HG03378 (cell line): Measurements from ENCODE around the gene MBOAT1.
A peak's percentile ranks its signal among the peaks of the same experiment; 100 is the strongest.

Experiments
- ATAC-seq: cut with Tn5 transposase; IDR thresholded peaks from one replicate; pipeline ENCODE4 v1.9.1; 2021; ENCODE audit warnings: mild to moderate bottlenecking, moderate library complexity; ENCODE audit not compliant: unreplicated experiment

Gene MBOAT1

GRCh38 chr6:20112241-20112640, 100.0 kb downstream of the MBOAT1 start:
- ATAC-seq: no peak

GRCh38 chr6:20110478-20110877, 101.8 kb downstream of the MBOAT1 start:
- no peak for ATAC-seq

GRCh38 chr6:20109526-20109925, 102.7 kb downstream of the MBOAT1 start:
- ATAC-seq: no peak

GRCh38 chr6:20105838-20106237, 106.4 kb downstream of the MBOAT1 start:
- ATAC-seq: no peak

- no peak for ATAC-seq
These were observed 107.6 kb downstream of the MBOAT1 start for GRCh38 chr6:20104696-20105095.

GRCh38 chr6:20102397-20103073, 109.7 kb downstream of the MBOAT1 start:
- no peak for ATAC-seq

- ATAC-seq: no peak
These were observed 113.1 kb downstream of the MBOAT1 start for GRCh38 chr6:20099156-20099555.

GRCh38 chr6:20098267-20098876, 113.9 kb downstream of the MBOAT1 start:
- no peak for ATAC-seq

- no peak for ATAC-seq
These were observed 115.7 kb downstream of the MBOAT1 start for GRCh38 chr6:20096536-20096935.

- no peak for ATAC-seq
These were observed 116.8 kb downstream of the MBOAT1 start for GRCh38 chr6:20095436-20095835.

GRCh38 chr6:20092071-20092566, 120.2 kb downstream of the MBOAT1 start:
- ATAC-seq: peak; percentile 75

GRCh38 chr6:20086992-20087391, 125.3 kb downstream of the MBOAT1 start:
- ATAC-seq: no peak

GRCh38 chr6:20085817-20086216, 126.5 kb downstream of the MBOAT1 start:
- ATAC-seq: no peak

- ATAC-seq: no peak
These were observed 127.9 kb downstream of the MBOAT1 start for GRCh38 chr6:20084411-20084810.

- no peak for ATAC-seq
These were observed 140.3 kb downstream of the MBOAT1 start for GRCh38 chr6:20071998-20072397.

GRCh38 chr6:20070047-20070446, 142.2 kb downstream of the MBOAT1 start:
- no peak for ATAC-seq

- no peak for ATAC-seq
These were observed 143.2 kb downstream of the MBOAT1 start for GRCh38 chr6:20069021-20069522.

- no peak for ATAC-seq
These were observed 143.8 kb downstream of the MBOAT1 start for GRCh38 chr6:20068421-20068988.

GRCh38 chr6:20061952-20062351, 150.3 kb downstream of the MBOAT1 start:
- ATAC-seq: peak; percentile 88

- ATAC-seq: no peak
These were observed 152.0 kb downstream of the MBOAT1 start for GRCh38 chr6:20060252-20060651.

- no peak for ATAC-seq
These were observed 153.4 kb downstream of the MBOAT1 start for GRCh38 chr6:20058912-20059311.
